Gastroesophageal sphincter (tissue), 4 donors: Measurements from ENCODE around the gene CCR4. TPM values are rescaled to one million over a fixed set of nuclear protein-coding genes. Genes with fewer than 3 reads are reported as not detected.
"Not testable (repeated sequence)": the region's sequence is repeated elsewhere in the genome, so short reads cannot be mapped to it uniquely, and the experiment has no call there.

Experiments
- ATAC-seq: fragments of 150-250 bp; one replicate; pipeline ENCODE4 v1.9.1; 2016; ENCODE audit warnings: mild to moderate bottlenecking, moderate library complexity
- H3K27ac ChIP-seq, 4 donors: fragments of 200-600 bp; sonication (generic) in 3 of 4; 1 replicate in 3 of 4; 2 replicates in 1 of 4; pipeline ENCODE4 v1.5.1; 2016 to 2019
- H3K27me3 ChIP-seq: fragments of 200-600 bp; sonication (generic); one replicate; pipeline ENCODE4 v1.5.1; 2019
- H3K36me3 ChIP-seq, 2 donors: fragments of 200-600 bp; sonication (generic); one replicate each; pipeline ENCODE4 v1.5.1; 2019; ENCODE audit warnings: control low read depth in 1 of 2
- H3K4me1 ChIP-seq, 3 donors: fragments of 200-600 bp; sonication (generic); 1 replicate in 2 of 3; 2 replicates in 1 of 3; pipeline ENCODE4 v1.5.1; 2016 to 2019; ENCODE audit warnings: control low read depth in 2 of 3
- H3K4me3 ChIP-seq, 2 donors: fragments of 200-600 bp; sonication (generic); one replicate each; pipeline ENCODE4 v1.5.1; 2019; ENCODE audit warnings: mild to moderate bottlenecking in 1 of 2, moderate library complexity in 1 of 2
- H3K9me3 ChIP-seq, 3 donors: fragments of 200-600 bp; sonication (generic); one replicate each; pipeline ENCODE4 v1.5.1; 2017 to 2019; ENCODE audit warnings: control low read depth in 2 of 3
- CTCF ChIP-seq, 4 experiments: fragments of 200-600 bp in 2 of 4; fragments of 450-650 bp in 2 of 4; sonication (generic) in 1 of 4; IDR thresholded peaks; one replicate each; pipeline ENCODE4 v1.5.1; 2017 to 2019; ENCODE audit warnings: antibody characterized with exemption in 4 of 4, mild to moderate bottlenecking in 2 of 4, moderate library complexity in 2 of 4
- EP300 ChIP-seq: sonication (generic); formaldehyde crosslinking; IDR thresholded peaks from one replicate; pipeline ENCODE4 v1.6.1; 2017; ENCODE audit warnings: antibody characterized with exemption, mild to moderate bottlenecking
- POLR2A ChIP-seq, 2 donors: fragments of 450-650 bp; IDR thresholded peaks; one replicate each; pipeline ENCODE4 v1.6.1; 2017; ENCODE audit warnings: antibody characterized with exemption in 2 of 2, mild to moderate bottlenecking in 2 of 2, moderate library complexity in 1 of 2
- POLR2AphosphoS5 ChIP-seq: sonication (generic); formaldehyde crosslinking; IDR thresholded peaks from one replicate; pipeline ENCODE4 v1.6.1; 2017; ENCODE audit warnings: antibody characterized with exemption
- WGBS, 2 donors: methylation state at CpG; one replicate each; pipeline ENCODE4 v1.1.5; 2018; ENCODE audit warnings: low coverage in 1 of 2; 5-methylcytosine and 5-hydroxymethylcytosine counted together
- total RNA-seq, 4 donors: library from RNA; depleted of rRNA; stranded (reverse); fragments of >200 nt; gene quantifications; one replicate each; pipeline ENCODE4 v1.1.0, GENCODE V29; 2016

Gene CCR4
- total RNA-seq, 4 donors from 2014 or later = not detected

DNA sequence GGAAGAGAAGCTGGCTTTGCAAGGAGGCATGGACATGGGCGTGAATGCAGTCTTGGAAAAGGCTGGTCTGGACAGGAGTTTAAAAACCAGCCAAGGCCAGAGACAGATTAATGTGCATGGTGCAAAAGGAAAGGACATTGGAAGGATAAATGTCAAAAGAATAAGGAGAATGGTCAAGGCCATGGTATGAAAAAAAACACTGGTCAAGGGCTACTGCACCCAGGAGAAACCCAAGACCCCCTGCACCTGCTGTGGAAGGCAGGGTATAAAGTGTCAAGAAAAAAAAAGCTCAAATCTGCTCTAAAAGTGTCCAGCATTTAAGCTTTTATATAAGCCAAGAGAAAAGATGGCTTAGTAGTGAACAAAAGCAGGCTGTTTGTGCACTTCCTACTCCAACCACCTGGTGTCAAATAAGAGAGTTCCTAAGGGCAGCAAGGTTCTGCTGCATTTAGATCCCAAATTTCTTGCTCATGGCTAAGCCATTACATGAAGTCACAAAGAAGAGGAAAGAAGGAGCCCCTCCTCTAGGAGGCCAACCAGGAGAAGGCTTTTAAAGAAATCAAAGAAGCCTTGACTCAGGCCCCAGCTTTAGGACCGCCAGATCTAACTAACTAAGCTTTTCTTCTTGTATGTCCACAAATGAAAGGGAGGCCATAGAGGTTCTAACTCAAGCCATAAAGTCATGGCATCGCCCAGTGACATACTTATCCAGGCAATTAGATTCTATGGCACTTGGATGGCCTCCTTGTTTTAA, 16.9 kb downstream of the CCR4 start:
- ATAC-seq = no peak
- Histone ChIP-seq H3K36me3 (no peaks in the 10 kb centered on the region), H3K4me1 (peaks cover 0 to 18% (median 0%) of the 10 kb centered on the region in 3 donors), H3K9me3 (no peaks in the 10 kb centered on the region), H3K4me3 (no peak overlapping the region), H3K27ac (no peak overlapping the region), H3K27me3 (no peaks in the 10 kb centered on the region)
- no peak for TF ChIP-seq POLR2AphosphoS5
- TF ChIP-seq POLR2A (IDR thresholded peaks at IDR 0.05) = no peak
- no peak for TF ChIP-seq CTCF (IDR thresholded peaks at IDR 0.05)
- no peak for TF ChIP-seq EP300
- 88 to 100% methylated on average over 2 to 3 of the region's 3 CpGs for WGBS, 2 donors

DNA sequence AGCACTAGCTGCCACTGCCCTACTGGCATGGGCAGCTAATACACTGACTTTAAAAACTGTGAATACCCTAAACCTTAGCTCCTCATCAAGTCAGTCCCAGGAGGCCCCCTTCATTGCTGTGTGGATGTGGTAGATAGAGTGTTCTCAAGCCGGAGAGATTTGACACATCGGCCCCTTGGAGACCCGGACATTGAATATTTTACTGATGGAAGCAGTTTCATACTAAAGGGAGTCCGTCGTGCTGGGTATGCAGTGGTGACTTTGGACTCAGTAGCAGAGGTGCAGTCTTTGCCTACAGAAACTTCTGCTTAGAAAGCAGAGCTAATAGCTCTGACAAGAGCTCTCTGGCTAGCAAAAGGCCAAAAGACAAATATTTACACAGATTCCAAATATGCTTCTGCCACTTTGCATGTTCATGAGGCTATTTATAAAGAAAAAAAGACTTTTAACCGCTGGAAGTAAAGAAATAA, 17.5 kb downstream of the CCR4 start:
- TF ChIP-seq POLR2A (IDR thresholded peaks at IDR 0.05) (no peak), EP300 (no peak), CTCF (IDR thresholded peaks at IDR 0.05) (no peak)
- H3K4me1 ChIP-seq = peaks cover 0 to 18% (median 0%) of the 10 kb centered on the region in 3 donors
- WGBS, 2 donors = 39 to 60% methylated on average over 3 to 5 of the region's 6 CpGs
- H3K4me3 ChIP-seq = no peak overlapping the region
- no peaks in the 10 kb centered on the region for H3K36me3 ChIP-seq
- no peak for ATAC-seq
- no peaks in the 10 kb centered on the region for H3K27me3 ChIP-seq
- no peak overlapping the region for H3K27ac ChIP-seq
- H3K9me3 ChIP-seq = no peaks in the 10 kb centered on the region

GRCh38 chr3:32969656-32970055, 18.2 kb downstream of the CCR4 start:
- H3K27me3 ChIP-seq = no peaks in the 10 kb centered on the region
- H3K36me3 ChIP-seq = no peaks in the 10 kb centered on the region
- H3K9me3 ChIP-seq = no peaks in the 10 kb centered on the region
- WGBS, 2 donors = 60 to 71% methylated on average over 2 to 3 of the region's 4 CpGs
- peaks cover 0 to 18% (median 0%) of the 10 kb centered on the region in 3 donors for H3K4me1 ChIP-seq
- no peak overlapping the region for H3K4me3 ChIP-seq
- TF ChIP-seq CTCF (IDR thresholded peaks at IDR 0.05) = no peak
- TF ChIP-seq EP300 = no peak
- no peak for TF ChIP-seq POLR2A (IDR thresholded peaks at IDR 0.05)
- no peak for TF ChIP-seq POLR2AphosphoS5
- ATAC-seq = no peak
- no peak overlapping the region for H3K27ac ChIP-seq

DNA sequence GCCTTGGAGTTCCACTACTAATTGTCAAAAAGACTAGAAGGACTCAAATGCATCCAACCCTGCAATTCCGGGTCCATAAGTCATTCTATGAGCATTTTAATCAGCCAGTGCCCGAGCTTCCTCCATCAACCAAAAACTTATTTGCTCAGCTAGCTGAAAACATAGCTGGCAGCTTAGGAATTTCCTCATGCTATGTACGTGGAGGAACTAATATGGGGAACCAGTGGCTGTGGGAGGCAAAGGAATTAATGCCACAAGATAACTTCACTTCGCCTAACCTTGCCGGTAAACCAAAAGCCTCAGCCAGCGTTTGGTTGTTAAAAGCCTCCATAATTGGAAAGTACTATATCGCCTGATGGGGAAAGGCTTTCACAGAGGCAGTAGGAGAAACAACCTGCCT, 19.8 kb downstream of the CCR4 start:
- not testable (repeated sequence) for H3K4me3 ChIP-seq, H3K9me3 ChIP-seq, H3K27ac ChIP-seq, H3K36me3 ChIP-seq, H3K27me3 ChIP-seq, ATAC-seq
- WGBS, 2 donors = 83 to 94% methylated on average over 2 to 4 of the region's 7 CpGs
- peaks cover 0 to 18% (median 0%) of the 10 kb centered on the region in 3 donors for H3K4me1 ChIP-seq

GRCh38 chr3:32972482-32973146, 21.2 kb downstream of the CCR4 start:
- Histone ChIP-seq H3K36me3 (no peaks in the 10 kb centered on the region), H3K9me3 (no peaks in the 10 kb centered on the region), H3K27ac (no peak overlapping the region), H3K27me3 (no peaks in the 10 kb centered on the region), H3K4me3 (no peak overlapping the region), H3K4me1 (peaks cover 0 to 18% (median 0%) of the 10 kb centered on the region in 3 donors)
- 70 to 94% methylated on average over 2 to 3 of the region's 4 CpGs for WGBS, 2 donors
- ATAC-seq = no peak
- no peak for TF ChIP-seq POLR2A (IDR thresholded peaks at IDR 0.05)
- no peak for TF ChIP-seq EP300
- TF ChIP-seq POLR2AphosphoS5 = no peak
- no peak for TF ChIP-seq CTCF (IDR thresholded peaks at IDR 0.05)
